Gastrocnemius medialis (tissue), 4 donors: ENCODE data around the gene GALNT7. TPM values are rescaled to one million over a fixed set of nuclear protein-coding genes. Genes with fewer than 3 reads are reported as not detected.

Source experiments
- ATAC-seq, 2 donors: fragments of 150-250 bp; one replicate each; pipeline ENCODE4 v1.9.1; 2016
- DNase-seq, 2 donors: peaks; one replicate each; pipeline ENCODE4 v3.0.0-alpha.2; 2019
- H3K27ac ChIP-seq, 4 donors: fragments of 200-600 bp; sonication (generic); 1 replicate in 1 of 4; 2 replicates in 3 of 4; pipeline ENCODE4 v1.5.1; 2016 to 2018; ENCODE audit warnings: mild to moderate bottlenecking in 2 of 4, moderate library complexity in 1 of 4
- H3K27me3 ChIP-seq, 3 donors: fragments of 200-600 bp; sonication (generic) in 2 of 3; 1 replicate in 1 of 3; 2 replicates in 2 of 3; pipeline versions ENCODE4 v1.5.1 to v1.6.0; 2016 to 2019; ENCODE audit warnings: mild to moderate bottlenecking in 1 of 3, moderate library complexity in 1 of 3
- H3K36me3 ChIP-seq, 2 donors: fragments of 200-600 bp; sonication (generic) in 1 of 2; one replicate each; pipeline ENCODE4 v1.5.1; 2017 to 2018
- H3K4me1 ChIP-seq, 2 donors: fragments of 200-600 bp; sonication (generic) in 1 of 2; one replicate each; pipeline ENCODE4 v1.5.1; 2016 to 2017; ENCODE audit warnings: mild to moderate bottlenecking in 2 of 2
- H3K4me3 ChIP-seq, 4 donors: fragments of 200-600 bp; sonication (generic) in 3 of 4; 1 replicate in 1 of 4; 2 replicates in 3 of 4; pipeline ENCODE4 v1.5.1; 2016 to 2019; ENCODE audit warnings: mild to moderate bottlenecking in 2 of 4
- H3K9me3 ChIP-seq, 3 donors: fragments of 200-600 bp; sonication (generic) in 2 of 3; 1 replicate in 1 of 3; 2 replicates in 2 of 3; pipeline ENCODE4 v1.5.1; 2016 to 2019
- POLR2A ChIP-seq, 2 donors: fragments of 450-650 bp; IDR thresholded peaks; one replicate each; pipeline ENCODE4 v1.6.1; 2017; ENCODE audit warnings: antibody characterized with exemption in 2 of 2, mild to moderate bottlenecking in 2 of 2, moderate library complexity in 2 of 2
- in situ Hi-C, 4 donors: fragments of 200-750 bp; cut with MboI; loops; one replicate each; pipeline versions ENCODE4 v1.15.0 to v1.8.0; 2017; ENCODE audit warnings: low sequenced_read_pairs in 4 of 4
- intact Hi-C: fragments of 100-400 bp; cut with DNase I; formaldehyde crosslinking; loops from one replicate; pipeline ENCODE4 v1.15.1; 2023; ENCODE audit warnings: low total_unique reads
- total RNA-seq, 4 donors: library from RNA; depleted of rRNA; stranded (reverse); fragments of >200 nt; gene quantifications; one replicate each; pipeline versions ENCODE4 v1.1.0 to v1.2.3, GENCODE V29; 2016
- TF ChIP-seq, protein P1 (sequence below), 5 experiments: fragments of 450-650 bp in 3 of 5; fragments of 200-600 bp in 2 of 5; sonication (generic) in 2 of 5; IDR thresholded peaks in 4 of 5; conservative IDR thresholded peaks in 1 of 5; 1 replicate in 4 of 5; 2 replicates in 1 of 5; pipeline ENCODE4 v1.5.1; 2016 to 2019; ENCODE audit warnings: antibody characterized with exemption in 5 of 5, mild to moderate bottlenecking in 3 of 5, moderate library complexity in 3 of 5

Gene GALNT7
- total RNA-seq, 4 donors from 2014 or later: 0.91 to 2.8 (median 1.1) TPM

DNA sequence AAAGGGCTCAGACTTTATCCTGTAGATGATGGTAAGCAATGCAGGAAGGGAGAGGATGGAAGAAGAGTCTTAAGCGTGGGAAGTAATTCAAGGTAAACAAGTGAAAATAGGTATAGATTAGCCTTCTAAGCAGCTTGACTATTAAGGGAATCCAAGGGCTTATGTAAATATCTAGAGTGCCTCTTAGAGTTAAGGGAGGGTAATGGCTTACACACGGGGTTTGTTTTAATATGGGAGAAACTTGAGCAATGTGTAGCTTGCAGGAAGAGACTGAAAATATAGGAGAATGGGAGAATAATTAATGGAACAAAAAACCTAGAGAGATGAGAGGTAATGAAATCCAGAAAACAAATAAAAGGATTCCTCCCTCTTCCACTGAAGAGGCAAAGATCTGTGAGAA is 189.3 kb downstream of the GALNT7 start:
- Histone ChIP-seq H3K9me3 (no peaks in the 10 kb centered on the region), H3K4me1 (no peaks in the 10 kb centered on the region), H3K4me3 (no peak overlapping the region), H3K36me3 (no peaks in the 10 kb centered on the region), H3K27me3 (no peaks in the 10 kb centered on the region), H3K27ac (no peak overlapping the region)
- ATAC-seq: no peak
- intact Hi-C loops (no loop called here), in situ Hi-C loops (loop anchor here in 1 of 4 donors (25.0 kb wide), 1 partner anchor 929 kb away; the partner anchor contains the start of genes CEP44 and FBXO8)
- DNase-seq: no peak
- TF ChIP-seq, protein P1, sequence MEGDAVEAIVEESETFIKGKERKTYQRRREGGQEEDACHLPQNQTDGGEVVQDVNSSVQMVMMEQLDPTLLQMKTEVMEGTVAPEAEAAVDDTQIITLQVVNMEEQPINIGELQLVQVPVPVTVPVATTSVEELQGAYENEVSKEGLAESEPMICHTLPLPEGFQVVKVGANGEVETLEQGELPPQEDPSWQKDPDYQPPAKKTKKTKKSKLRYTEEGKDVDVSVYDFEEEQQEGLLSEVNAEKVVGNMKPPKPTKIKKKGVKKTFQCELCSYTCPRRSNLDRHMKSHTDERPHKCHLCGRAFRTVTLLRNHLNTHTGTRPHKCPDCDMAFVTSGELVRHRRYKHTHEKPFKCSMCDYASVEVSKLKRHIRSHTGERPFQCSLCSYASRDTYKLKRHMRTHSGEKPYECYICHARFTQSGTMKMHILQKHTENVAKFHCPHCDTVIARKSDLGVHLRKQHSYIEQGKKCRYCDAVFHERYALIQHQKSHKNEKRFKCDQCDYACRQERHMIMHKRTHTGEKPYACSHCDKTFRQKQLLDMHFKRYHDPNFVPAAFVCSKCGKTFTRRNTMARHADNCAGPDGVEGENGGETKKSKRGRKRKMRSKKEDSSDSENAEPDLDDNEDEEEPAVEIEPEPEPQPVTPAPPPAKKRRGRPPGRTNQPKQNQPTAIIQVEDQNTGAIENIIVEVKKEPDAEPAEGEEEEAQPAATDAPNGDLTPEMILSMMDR (IDR thresholded peaks at IDR 0.05 in 4 of 5, conservative IDR thresholded peaks at IDR 0.05 in 1 of 5): no peak

DNA sequence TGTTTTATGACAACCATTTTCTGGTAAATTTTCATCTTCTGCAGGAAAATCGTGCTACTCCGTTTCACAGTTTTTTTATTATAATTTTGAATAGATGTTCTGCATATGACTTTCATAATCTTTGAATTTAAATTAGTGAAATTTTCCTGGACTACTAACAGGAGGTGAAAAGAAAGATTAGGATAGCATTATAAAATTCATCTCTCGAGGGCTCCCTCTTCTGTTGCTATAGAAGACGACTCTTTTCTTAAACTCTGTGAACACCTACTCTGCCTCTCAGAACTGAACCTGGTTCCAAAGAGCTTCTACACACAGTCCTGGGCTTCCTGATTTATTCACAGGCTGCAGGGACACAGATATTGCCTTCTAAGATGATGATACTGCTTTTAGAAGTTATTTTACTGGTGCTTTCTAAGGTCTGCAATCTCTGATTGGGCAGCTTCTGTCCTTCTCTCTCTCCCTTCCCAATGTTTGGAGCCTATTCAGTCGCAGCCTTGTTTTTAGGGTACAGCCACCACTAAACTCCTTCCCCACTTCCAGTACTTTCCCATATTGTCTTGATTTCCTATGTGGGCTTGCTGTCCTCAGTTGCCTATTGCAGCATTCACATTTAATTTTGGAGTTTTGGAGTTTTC is 192.1 kb downstream of the GALNT7 start:
- no peak overlapping the region for H3K4me3 ChIP-seq
- in situ Hi-C loops: loop anchor here in 1 of 4 donors (25.0 kb wide), 1 partner anchor 927 kb away; the partner anchor contains the start of genes CEP44 and FBXO8
- intact Hi-C loops: no loop called here
- H3K27me3 ChIP-seq: no peaks in the 10 kb centered on the region
- ATAC-seq (no peak), DNase-seq (no peak)
- no peaks in the 10 kb centered on the region for H3K4me1 ChIP-seq
- H3K36me3 ChIP-seq: no peaks in the 10 kb centered on the region
- no peak for TF ChIP-seq POLR2A (IDR thresholded peaks at IDR 0.05)
- TF ChIP-seq, protein P1 (IDR thresholded peaks at IDR 0.05 in 4 of 5, conservative IDR thresholded peaks at IDR 0.05 in 1 of 5): no peak
- no peak overlapping the region for H3K27ac ChIP-seq
- no peaks in the 10 kb centered on the region for H3K9me3 ChIP-seq

DNA sequence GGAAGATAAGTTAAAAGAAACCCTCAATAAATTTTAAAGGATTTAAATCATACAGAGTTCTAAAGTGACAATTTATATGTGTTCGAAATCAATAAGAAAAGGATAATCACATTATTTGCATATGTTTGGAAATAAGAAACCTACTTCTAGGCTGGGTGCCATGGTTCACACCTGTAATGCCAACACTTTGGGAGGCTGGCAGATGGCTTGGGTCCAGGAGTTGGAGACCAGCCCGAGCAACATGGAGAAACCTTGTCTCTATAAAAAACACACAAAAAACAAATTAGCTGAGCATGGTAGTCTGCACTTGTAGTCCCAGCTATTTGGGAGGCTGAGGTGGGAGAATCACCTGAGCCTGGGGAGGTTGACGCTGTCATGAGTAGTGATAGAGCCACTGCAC is 194.1 kb downstream of the GALNT7 start:
- Histone ChIP-seq H3K4me3 (no peak overlapping the region), H3K9me3 (no peaks in the 10 kb centered on the region), H3K27ac (no peak overlapping the region), H3K27me3 (no peaks in the 10 kb centered on the region), H3K4me1 (no peaks in the 10 kb centered on the region), H3K36me3 (no peaks in the 10 kb centered on the region)
- intact Hi-C loops (no loop called here), in situ Hi-C loops (loop anchor here in 1 of 4 donors (25.0 kb wide), 1 partner anchor 925 kb away; the partner anchor contains the start of genes CEP44 and FBXO8)
- no peak for ATAC-seq
- no peak for TF ChIP-seq POLR2A (IDR thresholded peaks at IDR 0.05)
- TF ChIP-seq, protein P1 (IDR thresholded peaks at IDR 0.05 in 4 of 5, conservative IDR thresholded peaks at IDR 0.05 in 1 of 5): no peak
- DNase-seq: no peak

DNA sequence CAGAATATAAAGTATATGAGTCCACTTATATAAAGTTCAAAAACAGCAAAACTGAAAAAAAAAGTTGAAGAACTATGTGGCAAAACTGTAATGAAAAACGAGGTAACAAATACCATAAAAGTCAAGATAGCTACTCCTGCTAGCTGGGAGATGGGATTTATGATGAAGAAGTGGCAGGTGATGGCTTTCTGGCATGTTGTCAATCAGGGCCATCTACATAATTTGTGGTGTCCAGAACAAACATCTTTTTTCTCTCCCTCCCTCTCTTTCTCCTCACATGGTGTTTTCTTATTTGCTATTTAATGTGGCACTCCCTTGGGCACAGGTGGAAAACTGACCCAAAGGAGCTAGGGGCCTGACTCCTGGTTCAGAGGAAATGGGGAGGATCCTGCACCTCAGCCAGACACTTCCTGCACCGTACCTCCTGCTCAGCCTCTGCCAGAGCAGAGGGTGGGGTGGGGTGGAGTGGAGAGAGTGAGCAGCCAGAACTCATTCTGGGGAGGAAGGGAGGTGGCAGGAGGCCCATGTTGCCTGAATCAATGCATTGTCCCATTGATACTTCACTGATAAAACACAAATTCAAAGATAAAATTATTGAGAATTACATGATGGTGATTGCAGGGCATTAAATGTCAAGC is 196.9 kb downstream of the GALNT7 start:
- no peak overlapping the region for H3K4me3 ChIP-seq
- H3K36me3 ChIP-seq: no peaks in the 10 kb centered on the region
- ATAC-seq (no peak), DNase-seq (no peak)
- H3K27ac ChIP-seq: no peak overlapping the region
- H3K27me3 ChIP-seq: no peaks in the 10 kb centered on the region
- H3K9me3 ChIP-seq: no peaks in the 10 kb centered on the region
- intact Hi-C loops: no loop called here
- TF ChIP-seq, protein P1 (IDR thresholded peaks at IDR 0.05 in 4 of 5, conservative IDR thresholded peaks at IDR 0.05 in 1 of 5): no peak
- no peak for TF ChIP-seq POLR2A (IDR thresholded peaks at IDR 0.05)
- in situ Hi-C loops: loop anchor here in 1 of 4 donors (25.0 kb wide), 1 partner anchor 922 kb away; the partner anchor contains the start of genes CEP44 and FBXO8
- no peaks in the 10 kb centered on the region for H3K4me1 ChIP-seq
